ENCODE measurements around the gene RHBDL3.
"Not testable (repeated sequence)": the region's sequence is repeated elsewhere in the genome, so short reads cannot be mapped to it uniquely, and the experiment has no call there.

The RHBDL3 gene

GRCh38 chr17:32319548-32319905 lies 53.9 kb downstream of the RHBDL3 start:
- Histone ChIP-seq H3K36me3 (no peaks in the 10 kb centered on the region), H3K27ac (no peak overlapping the region), H3K27me3 (peaks cover 28% of the 10 kb centered on the region), H3K9me3 (no peaks in the 10 kb centered on the region), H3K4me1 (ENCODE audit: control insufficient read depth in 1 of 2, insufficient read depth in 1 of 2, low read depth in 1 of 2, low read length in 1 of 2) (no peaks in the 10 kb centered on the region), H3K4me3 (ENCODE audit: low read depth in 1 of 2, low read length in 1 of 2) (peak overlapping the region; percentile 35 to 65)
- TF ChIP-seq CTCF (IDR thresholded peaks at IDR 0.05) = peak; percentile 92

GRCh38 chr17:32320080-32320479 lies 54.4 kb downstream of the RHBDL3 start:
- peaks cover 28% of the 10 kb centered on the region for H3K27me3 ChIP-seq
- H3K27ac ChIP-seq; H3K4me3 ChIP-seq (ENCODE audit: low read depth in 1 of 2, low read length in 1 of 2); H3K4me1 ChIP-seq (ENCODE audit: control insufficient read depth in 1 of 2, insufficient read depth in 1 of 2, low read depth in 1 of 2, low read length in 1 of 2); H3K36me3 ChIP-seq; H3K9me3 ChIP-seq: not testable (repeated sequence)

- Histone ChIP-seq H3K4me3 (ENCODE audit: low read depth in 1 of 2, low read length in 1 of 2) (no peak overlapping the region), H3K36me3 (no peaks in the 10 kb centered on the region), H3K4me1 (ENCODE audit: control insufficient read depth in 1 of 2, insufficient read depth in 1 of 2, low read depth in 1 of 2, low read length in 1 of 2) (no peaks in the 10 kb centered on the region), H3K27ac (no peak overlapping the region), H3K9me3 (no peaks in the 10 kb centered on the region), H3K27me3 (peaks cover 30% of the 10 kb centered on the region)
- no peak for TF ChIP-seq CTCF (IDR thresholded peaks at IDR 0.05)
Observed at GRCh38 chr17:32320847-32321246, 55.2 kb downstream of the RHBDL3 start.

GRCh38 chr17:32323046-32323445 lies 57.4 kb downstream of the RHBDL3 start:
- no peaks in the 10 kb centered on the region for H3K9me3 ChIP-seq
- H3K36me3 ChIP-seq = no peaks in the 10 kb centered on the region
- no peaks in the 10 kb centered on the region for H3K4me1 ChIP-seq (ENCODE audit: control insufficient read depth in 1 of 2, insufficient read depth in 1 of 2, low read depth in 1 of 2, low read length in 1 of 2)
- H3K27me3 ChIP-seq = peaks cover 30% of the 10 kb centered on the region
- H3K27ac ChIP-seq = no peak overlapping the region
- no peak for TF ChIP-seq CTCF (IDR thresholded peaks at IDR 0.05)
- H3K4me3 ChIP-seq (ENCODE audit: low read depth in 1 of 2, low read length in 1 of 2) = no peak overlapping the region

- Histone ChIP-seq H3K4me3 (ENCODE audit: low read depth in 1 of 2, low read length in 1 of 2) (no peak overlapping the region), H3K4me1 (ENCODE audit: control insufficient read depth in 1 of 2, insufficient read depth in 1 of 2, low read depth in 1 of 2, low read length in 1 of 2) (no peaks in the 10 kb centered on the region), H3K9me3 (no peaks in the 10 kb centered on the region), H3K27ac (no peak overlapping the region), H3K27me3 (peaks cover 25% of the 10 kb centered on the region), H3K36me3 (no peaks in the 10 kb centered on the region)
- no peak for TF ChIP-seq CTCF (IDR thresholded peaks at IDR 0.05)
Observed at GRCh38 chr17:32323811-32324491, 58.3 kb downstream of the RHBDL3 start.

- TF ChIP-seq CTCF (IDR thresholded peaks at IDR 0.05) = no peak
- Histone ChIP-seq H3K9me3 (no peaks in the 10 kb centered on the region), H3K36me3 (no peaks in the 10 kb centered on the region), H3K27ac (no peak overlapping the region), H3K27me3 (peaks cover 24% of the 10 kb centered on the region), H3K4me3 (ENCODE audit: low read depth in 1 of 2, low read length in 1 of 2) (no peak overlapping the region), H3K4me1 (ENCODE audit: control insufficient read depth in 1 of 2, insufficient read depth in 1 of 2, low read depth in 1 of 2, low read length in 1 of 2) (peaks cover 20 to 22% of the 10 kb centered on the region in 2 experiments)
Observed at GRCh38 chr17:32327911-32328310, 62.3 kb downstream of the RHBDL3 start.
